OCI-LY7 (cell line): Measurements from ENCODE around the gene SUMF2. TPM values are rescaled to one million over a fixed set of nuclear protein-coding genes. Genes with fewer than 3 reads are reported as not detected.

ENCODE experiments used
- BruUV-seq: library from RNA; stranded (reverse); fragments of 400-500 nt; replicated peaks from 2 replicates; lab custom pipeline; 2021; lab: Mats Ljungman, UMichigan
- CTCF ChIA-PET: fragments of 300-600 bp; sonication (Branson Sonifier 250); formaldehyde crosslinking; loops from one replicate; lab custom pipeline; 2022; ENCODE audit warnings: antibody characterized with exemption; ENCODE audit not compliant: unreplicated experiment; lab: Charles Lee
- POLR2A ChIA-PET: fragments of 300-600 bp; sonication (Branson Sonifier 250); formaldehyde crosslinking; loops from one replicate; lab custom pipeline; 2022; ENCODE audit warnings: antibody characterized with exemption; lab: Charles Lee
- DNase-seq: peaks from one replicate; pipeline ENCODE4 v3.0.0-alpha.2; 2015; ENCODE audit warnings: low spot score
- H2AFZ ChIP-seq: fragments of 200-600 bp; sonication (generic), shearing (Covaris generic); 2 replicates; pipeline ENCODE4 v1.6.1; 2014; ENCODE audit warnings: mild to moderate bottlenecking, antibody characterized with exemption, low read length, moderate library complexity
- H3K27ac ChIP-seq: fragments of 200-600 bp; sonication (generic); 2 replicates; pipeline ENCODE4 v1.5.1; 2014; ENCODE audit warnings: mixed run types, low read depth, mild to moderate bottlenecking, moderate library complexity, low read length, inconsistent platforms; ENCODE audit not compliant: poor library complexity, severe bottlenecking
- H3K36me3 ChIP-seq: fragments of 200-600 bp; sonication (generic); 2 replicates; pipeline ENCODE4 v1.6.1; 2014; ENCODE audit warnings: mild to moderate bottlenecking, antibody characterized with exemption, low read length, moderate library complexity, mixed read lengths; ENCODE audit not compliant: insufficient read depth
- H3K4me1 ChIP-seq: fragments of 200-600 bp; sonication (generic); 2 replicates; pipeline ENCODE4 v1.5.1; 2014; ENCODE audit warnings: mild to moderate bottlenecking, low read length; ENCODE audit not compliant: insufficient read depth, poor library complexity, severe bottlenecking
- H3K4me2 ChIP-seq: fragments of 200-600 bp; sonication (generic); 2 replicates; pipeline ENCODE4 v1.6.1; 2014; ENCODE audit warnings: mild to moderate bottlenecking, low read length
- H3K4me3 ChIP-seq: fragments of 200-600 bp; sonication (generic); 2 replicates; pipeline ENCODE4 v1.5.1; 2014; ENCODE audit warnings: mild to moderate bottlenecking, low read depth, low read length; ENCODE audit not compliant: poor library complexity, severe bottlenecking
- H3K79me2 ChIP-seq: fragments of 200-600 bp; sonication (generic); 2 replicates; pipeline ENCODE4 v1.6.1; 2016; ENCODE audit warnings: low read depth, mild to moderate bottlenecking, low read length, moderate library complexity, mixed read lengths; ENCODE audit not compliant: insufficient read depth
- H3K9me2 ChIP-seq: fragments of 200-600 bp; sonication (generic); 2 replicates; pipeline ENCODE4 v1.6.1; 2016; ENCODE audit warnings: mild to moderate bottlenecking, low read length, mixed read lengths; ENCODE audit not compliant: insufficient read depth
- H3K9me3 ChIP-seq: fragments of 200-600 bp; sonication (generic); 2 replicates; pipeline ENCODE4 v1.6.1; 2014; ENCODE audit warnings: mild to moderate bottlenecking, mixed run types, low read length, mixed read lengths
- H4K20me1 ChIP-seq: fragments of 200-600 bp; sonication (generic); 2 replicates; pipeline ENCODE4 v1.6.1; 2014; ENCODE audit warnings: mild to moderate bottlenecking, antibody characterized with exemption, low read length, moderate library complexity, mixed read lengths; ENCODE audit not compliant: insufficient read depth
- CTCF ChIP-seq: fragments of 200-600 bp; sonication (generic); conservative IDR thresholded peaks from 2 replicates; pipeline ENCODE4 v1.5.1; 2014; ENCODE audit warnings: mild to moderate bottlenecking, antibody characterized with exemption, low read length, moderate library complexity, mixed read lengths
- EZH2phosphoT487 ChIP-seq: fragments of 200-600 bp; sonication (generic); IDR thresholded peaks from 2 replicates; pipeline ENCODE4 v1.6.1; 2018; ENCODE audit warnings: low read depth, borderline replicate concordance, mild to moderate bottlenecking, mixed run types, antibody characterized with exemption, low read length, moderate library complexity, mixed read lengths
- intact Hi-C: fragments of 100-400 bp; cut with micrococcal nuclease; formaldehyde crosslinking; loops from one replicate; pipeline ENCODE4 v1.10.0; 2022; ENCODE audit not compliant: unreplicated experiment
- total RNA-seq, 2 experiments: library from RNA; depleted of rRNA in 1 of 2; stranded (reverse); fragments of >200 nt in 1 of 2; shearing (Covaris generic) in 1 of 2; gene quantifications; 2 replicates each; pipeline ENCODE4 v1.2.3, GENCODE V29; 2014 to 2022

The SUMF2 gene
- total RNA-seq, 2 experiments from 2014 or later, result 60.8 to 107 TPM

- Histone ChIP-seq H3K9me3 (no peaks in the 10 kb centered on the region), H3K4me1 (no peaks in the 10 kb centered on the region), H3K9me2 (no peaks in the 10 kb centered on the region), H3K27ac (no peak overlapping the region), H3K36me3 (no peaks in the 10 kb centered on the region), H4K20me1 (no peaks in the 10 kb centered on the region), H3K79me2 (no peaks in the 10 kb centered on the region), H3K4me3 (no peak overlapping the region), H2AFZ (no peak overlapping the region), H3K4me2 (no peak overlapping the region)
- ChIA-PET POLR2A (interaction anchor here (1.5 kb wide), 1 partner anchor 9 kb away, joined by 14 read pairs; no protein-coding TSS in a partner anchor), CTCF (no interaction called here)
- DNase-seq, result no peak
- intact Hi-C loops, result no loop called here
- TF ChIP-seq CTCF (no peak), EZH2phosphoT487 (no peak)
- BruUV-seq, result no TSS peak
Observed at GRCh38 chr7:56121440-56121839, 57.4 kb downstream of the SUMF2 start.

DNA sequence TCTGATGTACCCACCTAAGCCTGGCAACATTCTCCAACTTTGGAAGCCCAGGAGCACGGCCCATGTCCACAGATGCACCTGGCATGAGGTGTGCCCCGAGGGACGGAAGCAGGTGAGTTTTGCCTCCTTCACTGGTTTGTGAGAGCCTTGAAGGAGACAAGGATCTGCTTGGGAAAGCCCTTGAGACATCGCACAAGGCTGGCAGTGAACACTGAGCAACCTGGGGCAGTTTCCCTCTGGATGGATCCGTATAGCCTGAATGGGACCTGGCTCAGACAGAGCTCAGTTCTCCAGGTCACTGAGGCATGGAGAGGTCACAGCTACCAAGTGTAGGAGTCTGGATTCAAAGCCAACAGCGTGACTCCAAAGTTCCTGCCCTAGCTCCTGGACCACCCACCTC is 60.9 kb downstream of the SUMF2 start:
- Histone ChIP-seq H3K9me2 (no peaks in the 10 kb centered on the region), H2AFZ (no peak overlapping the region), H3K4me3 (no peak overlapping the region), H3K36me3 (no peaks in the 10 kb centered on the region), H3K9me3 (no peaks in the 10 kb centered on the region), H3K4me1 (no peaks in the 10 kb centered on the region), H4K20me1 (no peaks in the 10 kb centered on the region), H3K27ac (no peak overlapping the region), H3K79me2 (no peaks in the 10 kb centered on the region), H3K4me2 (no peak overlapping the region)
- intact Hi-C loops, result no loop called here
- POLR2A ChIA-PET, result no interaction called here
- no TSS peak for BruUV-seq
- CTCF ChIA-PET, result no interaction called here
- no peak for TF ChIP-seq EZH2phosphoT487
- TF ChIP-seq CTCF, result no peak
- DNase-seq, result no peak

GRCh38 chr7:56125831-56126230 is 61.7 kb downstream of the SUMF2 start:
- no peak overlapping the region for H3K4me3 ChIP-seq
- DNase-seq, result no peak
- TF ChIP-seq EZH2phosphoT487, result no peak
- no peak for TF ChIP-seq CTCF
- H4K20me1 ChIP-seq, result no peaks in the 10 kb centered on the region
- ChIA-PET CTCF (no interaction called here), POLR2A (interaction anchor here (1.0 kb wide), 1 partner anchor 9 kb away, joined by 3 read pairs; no protein-coding TSS in a partner anchor)
- H3K4me1 ChIP-seq, result no peaks in the 10 kb centered on the region
- H3K9me2 ChIP-seq, result no peaks in the 10 kb centered on the region
- BruUV-seq, result no TSS peak
- H3K27ac ChIP-seq, result no peak overlapping the region
- no peak overlapping the region for H2AFZ ChIP-seq
- H3K36me3 ChIP-seq, result no peaks in the 10 kb centered on the region
- intact Hi-C loops, result no loop called here
- H3K4me2 ChIP-seq, result no peak overlapping the region
- no peaks in the 10 kb centered on the region for H3K9me3 ChIP-seq
- no peaks in the 10 kb centered on the region for H3K79me2 ChIP-seq
